MM.1S (cell line): ENCODE measurements around the gene TFAP2A.

ENCODE experiments used
- EZH2 ChIP-seq: fragments of 300-600 bp; sonication (generic); optimal IDR thresholded peaks from 2 replicates; pipeline ENCODE3; 2017; ENCODE audit warnings: low read depth, mild to moderate bottlenecking, antibody characterized with exemption, low read length, mixed read lengths
- TF ChIP-seq, protein P1 (sequence below): fragments of 300-600 bp; sonication (generic); IDR thresholded peaks from 2 replicates; pipeline ENCODE4 v1.5.1; 2016; ENCODE audit warnings: antibody characterized with exemption, low read length, mixed read lengths

DNA sequence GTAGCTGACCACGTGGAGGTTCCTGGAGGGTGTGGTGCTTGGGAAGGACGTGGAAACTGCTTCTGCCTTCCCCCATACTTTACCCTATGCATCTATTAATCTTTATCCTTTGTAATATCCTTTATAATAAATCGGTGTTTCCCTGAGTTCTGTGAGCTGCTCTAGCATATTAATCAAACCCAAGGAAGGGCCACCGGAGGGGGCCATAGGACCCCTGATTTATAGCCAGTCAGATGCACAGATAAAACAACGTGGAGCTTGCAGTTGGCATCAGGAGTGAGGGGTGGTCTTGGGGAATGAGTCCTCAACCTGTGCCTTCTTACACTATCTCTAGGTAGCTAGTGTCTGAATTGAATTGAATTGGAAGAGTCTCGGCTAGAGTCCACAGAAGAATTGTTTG lies 36.5 kb upstream of the TFAP2A start:
- TF ChIP-seq, protein P1, sequence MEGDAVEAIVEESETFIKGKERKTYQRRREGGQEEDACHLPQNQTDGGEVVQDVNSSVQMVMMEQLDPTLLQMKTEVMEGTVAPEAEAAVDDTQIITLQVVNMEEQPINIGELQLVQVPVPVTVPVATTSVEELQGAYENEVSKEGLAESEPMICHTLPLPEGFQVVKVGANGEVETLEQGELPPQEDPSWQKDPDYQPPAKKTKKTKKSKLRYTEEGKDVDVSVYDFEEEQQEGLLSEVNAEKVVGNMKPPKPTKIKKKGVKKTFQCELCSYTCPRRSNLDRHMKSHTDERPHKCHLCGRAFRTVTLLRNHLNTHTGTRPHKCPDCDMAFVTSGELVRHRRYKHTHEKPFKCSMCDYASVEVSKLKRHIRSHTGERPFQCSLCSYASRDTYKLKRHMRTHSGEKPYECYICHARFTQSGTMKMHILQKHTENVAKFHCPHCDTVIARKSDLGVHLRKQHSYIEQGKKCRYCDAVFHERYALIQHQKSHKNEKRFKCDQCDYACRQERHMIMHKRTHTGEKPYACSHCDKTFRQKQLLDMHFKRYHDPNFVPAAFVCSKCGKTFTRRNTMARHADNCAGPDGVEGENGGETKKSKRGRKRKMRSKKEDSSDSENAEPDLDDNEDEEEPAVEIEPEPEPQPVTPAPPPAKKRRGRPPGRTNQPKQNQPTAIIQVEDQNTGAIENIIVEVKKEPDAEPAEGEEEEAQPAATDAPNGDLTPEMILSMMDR, result no peak
- TF ChIP-seq EZH2, result no peak
